Hepatocyte (in vitro differentiated cells): ENCODE results near the gene DSTN.

Experiments
- CTCF ChIP-seq: fragments of 200-600 bp; sonication (generic); IDR thresholded peaks from 2 replicates; pipeline ENCODE4 v1.5.1; 2016; ENCODE audit warnings: antibody characterized with exemption, mild to moderate bottlenecking; ENCODE audit not compliant: poor library complexity
- EZH2phosphoT487 ChIP-seq: fragments of 200-600 bp; sonication (generic); IDR thresholded peaks from one replicate; pipeline ENCODE4 v1.6.1; 2018; ENCODE audit warnings: antibody characterized with exemption, mild to moderate bottlenecking, low read depth, moderate library complexity; ENCODE audit not compliant: unreplicated experiment, severe bottlenecking

- TF ChIP-seq CTCF (no peak), EZH2phosphoT487 (no peak)
Measured at GRCh38 chr20:17587824-17588223, 17.9 kb downstream of the DSTN start.
